ENCODE results near the gene KHDRBS2.

DNA sequence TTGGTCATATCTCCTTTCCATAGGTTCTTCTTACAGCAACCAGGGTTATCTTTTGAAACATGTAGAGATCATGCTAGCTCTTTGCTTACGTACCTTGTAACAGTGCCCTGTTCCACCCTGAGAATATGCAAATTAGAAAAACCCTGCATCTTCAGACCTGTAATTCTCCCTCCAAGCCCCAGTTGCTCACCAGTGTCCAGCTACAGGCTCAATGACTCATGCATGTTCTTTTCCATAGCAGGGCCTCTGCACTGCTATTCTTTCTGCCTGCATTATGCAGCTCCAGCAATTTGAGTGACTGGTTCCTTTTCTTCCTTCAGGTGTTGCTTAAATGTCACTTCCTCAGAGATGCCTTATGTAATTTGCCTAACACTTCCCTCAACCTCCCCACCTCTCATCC is 636.2 kb downstream of the KHDRBS2 start:
- TF ChIP-seq RFX5 (IDR thresholded peaks at IDR 0.05; ENCODE audit: low read depth, low read length), result no peak
- TF ChIP-seq, protein P1, sequence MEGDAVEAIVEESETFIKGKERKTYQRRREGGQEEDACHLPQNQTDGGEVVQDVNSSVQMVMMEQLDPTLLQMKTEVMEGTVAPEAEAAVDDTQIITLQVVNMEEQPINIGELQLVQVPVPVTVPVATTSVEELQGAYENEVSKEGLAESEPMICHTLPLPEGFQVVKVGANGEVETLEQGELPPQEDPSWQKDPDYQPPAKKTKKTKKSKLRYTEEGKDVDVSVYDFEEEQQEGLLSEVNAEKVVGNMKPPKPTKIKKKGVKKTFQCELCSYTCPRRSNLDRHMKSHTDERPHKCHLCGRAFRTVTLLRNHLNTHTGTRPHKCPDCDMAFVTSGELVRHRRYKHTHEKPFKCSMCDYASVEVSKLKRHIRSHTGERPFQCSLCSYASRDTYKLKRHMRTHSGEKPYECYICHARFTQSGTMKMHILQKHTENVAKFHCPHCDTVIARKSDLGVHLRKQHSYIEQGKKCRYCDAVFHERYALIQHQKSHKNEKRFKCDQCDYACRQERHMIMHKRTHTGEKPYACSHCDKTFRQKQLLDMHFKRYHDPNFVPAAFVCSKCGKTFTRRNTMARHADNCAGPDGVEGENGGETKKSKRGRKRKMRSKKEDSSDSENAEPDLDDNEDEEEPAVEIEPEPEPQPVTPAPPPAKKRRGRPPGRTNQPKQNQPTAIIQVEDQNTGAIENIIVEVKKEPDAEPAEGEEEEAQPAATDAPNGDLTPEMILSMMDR (conservative IDR thresholded peaks at IDR 0.05; ENCODE audit: low read depth, low read length), result no peak
- no peak for TF ChIP-seq MXI1 (IDR thresholded peaks at IDR 0.05; ENCODE audit: borderline replicate concordance, low read depth, low read length)
- no peak for TF ChIP-seq POLR2A (IDR thresholded peaks at IDR 0.05; ENCODE audit: low read depth, low read length)
- no peak for TF ChIP-seq MAFK (IDR thresholded peaks at IDR 0.05; ENCODE audit: low read depth, low read length)
- no peak for TF ChIP-seq MAZ (IDR thresholded peaks at IDR 0.05; ENCODE audit: borderline replicate concordance, low read depth, low read length)
- no peak for TF ChIP-seq RCOR1 (IDR thresholded peaks at IDR 0.05; ENCODE audit: insufficient replicate concordance, low read length)
- TF ChIP-seq RAD21 (IDR thresholded peaks at IDR 0.05; ENCODE audit: low read length), result no peak
- no peak for TF ChIP-seq FOS (IDR thresholded peaks at IDR 0.05; ENCODE audit: low read depth, low read length)
- TF ChIP-seq, protein P2, sequence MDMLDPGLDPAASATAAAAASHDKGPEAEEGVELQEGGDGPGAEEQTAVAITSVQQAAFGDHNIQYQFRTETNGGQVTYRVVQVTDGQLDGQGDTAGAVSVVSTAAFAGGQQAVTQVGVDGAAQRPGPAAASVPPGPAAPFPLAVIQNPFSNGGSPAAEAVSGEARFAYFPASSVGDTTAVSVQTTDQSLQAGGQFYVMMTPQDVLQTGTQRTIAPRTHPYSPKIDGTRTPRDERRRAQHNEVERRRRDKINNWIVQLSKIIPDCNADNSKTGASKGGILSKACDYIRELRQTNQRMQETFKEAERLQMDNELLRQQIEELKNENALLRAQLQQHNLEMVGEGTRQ (IDR thresholded peaks at IDR 0.05; ENCODE audit: low read depth, low read length), result no peak
- no peak for TF ChIP-seq CEBPB (IDR thresholded peaks at IDR 0.05; ENCODE audit: low read depth, low read length)
- TF ChIP-seq, protein P3, sequence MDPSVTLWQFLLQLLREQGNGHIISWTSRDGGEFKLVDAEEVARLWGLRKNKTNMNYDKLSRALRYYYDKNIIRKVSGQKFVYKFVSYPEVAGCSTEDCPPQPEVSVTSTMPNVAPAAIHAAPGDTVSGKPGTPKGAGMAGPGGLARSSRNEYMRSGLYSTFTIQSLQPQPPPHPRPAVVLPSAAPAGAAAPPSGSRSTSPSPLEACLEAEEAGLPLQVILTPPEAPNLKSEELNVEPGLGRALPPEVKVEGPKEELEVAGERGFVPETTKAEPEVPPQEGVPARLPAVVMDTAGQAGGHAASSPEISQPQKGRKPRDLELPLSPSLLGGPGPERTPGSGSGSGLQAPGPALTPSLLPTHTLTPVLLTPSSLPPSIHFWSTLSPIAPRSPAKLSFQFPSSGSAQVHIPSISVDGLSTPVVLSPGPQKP (IDR thresholded peaks at IDR 0.05; ENCODE audit: borderline replicate concordance, low read depth, low read length), result no peak
- no peak for TF ChIP-seq BHLHE40 (IDR thresholded peaks at IDR 0.05; ENCODE audit: low read depth, low read length)
- no peak for TF ChIP-seq NFE2L2 (IDR thresholded peaks at IDR 0.05; ENCODE audit: low read depth, low read length)

All from IMR-90 (cell line).